ENCODE data around the gene MTERF4.
"Not testable (repeated sequence)": the region's sequence is repeated elsewhere in the genome, so short reads cannot be mapped to it uniquely, and the experiment has no call there.

The MTERF4 gene

GRCh38 chr2:241110607-241111439 is 8.7 kb upstream of the MTERF4 start:
- DNase-seq, result no peak

GRCh38 chr2:241110089-241110606 is 8.1 kb upstream of the MTERF4 start:
- DNase-seq, result no peak

DNA sequence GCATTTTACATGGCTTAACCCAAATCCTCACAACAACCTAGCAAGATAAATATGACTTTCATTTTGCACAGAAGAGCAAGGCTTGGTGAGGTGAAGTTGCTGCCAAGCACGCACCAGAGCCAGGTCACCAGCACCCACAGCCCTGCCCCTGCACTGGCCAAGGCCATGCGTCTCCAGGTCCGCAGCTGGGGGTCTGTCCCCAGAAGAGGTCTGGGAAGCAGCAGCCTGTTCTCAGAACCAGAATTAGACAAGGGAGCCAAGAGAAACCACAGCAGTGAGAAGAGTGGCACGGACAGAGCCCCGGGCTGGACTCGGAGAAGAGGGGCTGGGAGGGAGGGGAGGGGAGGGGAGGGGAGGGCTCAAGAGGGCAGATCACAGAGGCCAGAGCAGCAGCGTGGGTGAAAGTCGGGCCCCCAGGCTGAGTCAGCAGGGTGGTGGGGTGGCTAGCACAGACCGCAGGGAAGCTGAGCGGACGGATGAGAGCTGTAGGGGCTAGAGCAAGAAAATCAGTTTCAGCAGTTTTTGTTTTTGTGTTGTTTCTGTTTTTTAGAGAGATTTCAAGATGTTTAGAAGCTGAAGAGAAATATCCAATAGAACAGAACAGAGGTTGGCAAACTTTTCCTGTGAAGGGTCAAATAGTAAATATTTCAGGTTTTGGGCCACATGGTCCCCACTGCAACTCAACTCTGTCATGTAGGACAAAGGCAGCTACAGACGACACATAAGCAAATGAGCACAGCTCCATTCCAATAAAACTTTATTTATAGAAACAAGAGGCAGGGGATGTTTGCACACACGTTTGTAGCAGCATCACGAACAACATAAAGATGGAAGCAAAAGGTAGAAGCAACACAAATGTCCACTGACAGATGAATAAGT is 7.4 kb upstream of the MTERF4 start:
- no peak for DNase-seq

GRCh38 chr2:241108271-241109209 is 6.5 kb upstream of the MTERF4 start:
- no peak for DNase-seq

DNA sequence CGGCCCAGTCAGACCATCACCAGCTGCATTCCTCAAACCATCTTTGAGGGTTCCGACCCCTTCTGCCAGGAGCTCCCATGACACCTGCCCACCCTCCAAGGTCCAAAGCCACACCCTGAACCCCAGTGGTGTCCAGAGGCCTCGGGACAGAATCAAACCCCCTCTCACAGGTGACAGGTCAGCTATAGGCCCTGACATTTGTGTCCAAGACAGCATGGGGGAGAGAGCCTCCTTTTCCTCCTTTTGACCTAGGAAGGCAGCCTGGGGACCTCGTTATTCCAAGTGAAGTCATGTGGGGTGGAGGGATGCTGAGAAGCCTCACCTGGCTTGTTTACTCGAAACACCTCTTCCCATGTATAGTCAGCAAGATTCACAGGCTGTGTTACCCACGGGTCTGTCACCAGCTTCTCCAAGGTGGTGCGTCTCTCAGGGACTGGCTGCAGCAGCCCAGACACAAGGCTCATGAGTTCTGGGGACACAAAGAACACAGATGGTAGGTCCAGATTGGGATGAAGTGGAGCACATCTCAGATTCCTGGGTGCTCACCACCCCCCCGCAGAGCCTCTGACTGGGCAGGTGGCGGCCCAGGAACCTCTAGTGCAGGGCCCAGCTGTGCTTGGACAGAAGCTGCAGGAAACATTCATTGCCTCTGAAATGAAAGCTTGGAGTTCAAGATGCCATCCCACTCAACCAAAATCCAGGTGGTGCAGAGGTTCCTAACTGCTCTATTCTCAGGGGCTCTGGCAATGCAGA is 5.1 kb upstream of the MTERF4 start:
- no peak for DNase-seq

GRCh38 chr2:241105641-241106040 is 3.6 kb upstream of the MTERF4 start:
- no peak for DNase-seq

- not testable (repeated sequence) for DNase-seq
Measured at GRCh38 chr2:241104611-241105010, 2.5 kb upstream of the MTERF4 start.

- no peak for DNase-seq
Measured at GRCh38 chr2:241103176-241103595, 1.1 kb upstream of the MTERF4 start.

DNA sequence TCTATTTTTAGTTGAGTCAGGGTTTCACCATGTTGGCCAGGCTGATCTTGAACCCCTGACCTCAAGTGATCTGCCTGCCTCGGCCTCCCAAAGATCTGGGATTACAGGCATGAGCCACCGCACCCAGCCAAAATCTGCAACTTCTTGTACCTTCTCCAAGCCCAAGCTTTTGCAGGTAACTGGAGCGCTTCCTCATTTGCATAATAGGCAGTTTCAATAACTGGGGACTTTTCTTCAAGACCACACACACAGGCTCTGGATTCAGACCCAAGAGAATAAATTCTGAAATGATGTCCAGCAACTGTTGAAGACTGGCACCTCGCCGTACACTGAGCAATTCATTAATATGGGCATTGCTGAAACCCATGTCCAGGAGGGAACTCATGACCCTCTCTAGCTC is 2.8 kb downstream of the MTERF4 start:
- no peak for DNase-seq

DNA sequence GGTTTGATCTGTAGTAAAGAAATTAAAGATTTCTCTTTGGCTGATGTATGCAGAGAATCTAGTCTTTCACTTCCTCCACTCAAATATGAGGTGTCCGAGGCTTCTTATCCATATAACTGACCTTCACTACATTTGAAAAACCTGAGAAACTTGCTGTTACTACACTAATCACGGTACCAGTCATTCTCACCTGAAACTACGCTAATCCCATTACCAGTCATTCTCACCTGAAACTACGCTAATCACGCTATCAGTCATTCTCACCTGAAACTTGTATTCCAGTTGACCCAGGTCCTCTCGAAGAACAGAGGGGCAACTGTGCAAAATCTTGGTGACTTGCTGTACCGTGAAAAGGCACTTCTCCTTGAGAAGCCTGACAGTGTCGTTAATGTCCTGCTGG is 5.1 kb downstream of the MTERF4 start:
- no peak for DNase-seq

- DNase-seq, result no peak
Measured at GRCh38 chr2:241095594-241096290, 6.3 kb downstream of the MTERF4 start.

DNA sequence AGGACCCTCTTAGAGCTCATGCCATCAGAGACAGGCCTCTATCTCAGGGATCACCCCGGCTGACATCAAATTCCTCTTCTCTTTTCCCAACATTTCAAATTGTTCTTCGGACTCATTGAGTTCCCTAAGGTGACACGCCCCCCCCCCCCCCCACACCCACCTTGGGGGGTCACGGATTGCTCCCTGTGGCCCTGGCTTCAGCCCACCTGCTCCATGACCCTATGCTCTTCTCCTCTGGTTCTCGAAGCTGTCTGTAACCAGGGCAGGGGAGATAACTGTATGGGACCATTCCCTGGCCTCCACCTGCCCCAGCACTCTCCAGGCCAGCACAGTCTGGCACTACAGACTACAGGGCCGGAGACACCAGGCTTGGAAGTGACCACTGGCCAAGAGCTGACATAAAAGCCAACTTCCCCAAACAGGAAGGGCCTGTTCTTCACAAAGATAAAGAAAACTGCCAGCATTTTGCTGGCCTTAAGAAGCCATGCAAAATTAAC is 7.1 kb downstream of the MTERF4 start:
- no peak for DNase-seq

DNA sequence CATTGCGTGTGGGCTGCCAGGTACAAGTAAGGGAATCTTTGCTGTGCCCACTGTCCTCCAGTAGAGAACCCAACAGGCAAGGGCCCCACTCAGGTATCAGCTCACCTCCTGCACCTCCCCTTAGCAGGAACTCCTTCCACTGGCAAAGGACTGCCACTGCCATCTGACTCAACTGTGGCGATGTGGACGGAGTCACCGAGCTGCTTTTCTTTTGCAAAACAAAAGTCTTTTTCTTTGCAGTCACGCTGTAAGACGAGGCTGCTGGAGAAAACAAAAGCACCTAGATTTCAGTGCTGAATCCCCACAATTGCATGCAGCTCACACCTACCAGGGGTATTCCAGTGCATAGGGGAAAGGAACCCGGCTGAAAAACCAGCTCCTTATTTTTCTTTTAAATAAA is 7.9 kb downstream of the MTERF4 start:
- DNase-seq, result no peak

GRCh38 chr2:241093133-241093781 is 8.8 kb downstream of the MTERF4 start:
- not testable (repeated sequence) for DNase-seq

- DNase-seq, result no peak
Measured at GRCh38 chr2:241092677-241093076, 9.4 kb downstream of the MTERF4 start.

- no peak for DNase-seq
Measured at GRCh38 chr2:241091734-241092445, 10.2 kb downstream of the MTERF4 start.

GRCh38 chr2:241091201-241091600 is 10.9 kb downstream of the MTERF4 start:
- DNase-seq, result no peak

DNA sequence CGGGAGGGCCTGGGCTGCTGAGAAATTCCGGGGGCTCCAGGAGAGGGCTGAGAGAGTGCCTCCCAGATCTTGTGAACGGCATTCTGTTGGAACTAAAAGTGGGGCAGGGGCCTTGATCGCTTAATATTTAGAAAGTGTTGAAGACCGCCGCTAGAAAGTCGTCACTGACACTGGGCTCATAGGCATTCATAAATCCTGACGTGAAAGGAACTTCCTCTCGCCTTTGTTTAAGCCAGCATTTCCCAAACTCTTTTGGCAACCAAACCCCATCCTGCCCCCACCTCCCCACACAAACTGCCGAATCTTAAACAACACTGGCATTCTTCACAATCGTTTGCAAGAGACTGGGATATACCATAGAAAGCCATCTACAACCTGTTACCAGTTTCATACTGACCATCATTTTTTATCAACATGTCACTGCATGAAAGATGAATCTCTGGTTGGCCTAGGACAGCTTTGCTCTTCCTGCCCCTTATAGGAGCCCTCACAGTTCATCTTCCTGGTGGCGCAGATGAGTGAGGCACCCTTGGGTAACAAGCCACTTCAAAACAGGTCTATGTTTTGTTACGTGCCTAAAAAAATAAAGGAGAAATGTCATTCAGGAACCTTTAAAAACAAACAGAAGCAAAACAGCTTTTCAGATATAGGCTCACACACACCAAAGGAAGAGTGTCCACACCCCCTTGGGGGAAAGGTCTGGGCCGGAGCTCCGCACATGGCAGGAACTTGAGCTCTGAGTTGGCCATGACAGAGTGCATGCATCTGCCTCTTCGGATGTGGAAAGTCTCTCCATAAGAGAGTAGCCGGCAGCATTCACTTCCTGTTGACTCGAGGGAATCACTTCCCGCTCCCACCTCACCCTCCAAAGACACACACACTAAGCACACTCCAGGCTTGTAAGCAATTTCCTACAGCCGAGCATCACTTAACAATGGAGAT is 13.0 kb downstream of the MTERF4 start:
- DNase-seq, result no peak
